Stimulated activated CD4-positive, alpha-beta T cell treated with anti-CD3 and anti-CD28 coated beads, TNF-alpha, amount 100 ng/mL, for 48 hours (primary cell): ENCODE results near the gene TYW3.

ENCODE experiments used
- DNase-seq, 3 donors: peaks; one replicate each; pipeline ENCODE4 v3.0.0-alpha.2; 2020; ENCODE audit warnings: low read depth in 3 of 3

Gene TYW3

GRCh38 chr1:74790453-74790852, 57.5 kb downstream of the TYW3 start:
- no peak for DNase-seq

- DNase-seq = no peak
Observed at GRCh38 chr1:74791491-74791890, 58.5 kb downstream of the TYW3 start.

GRCh38 chr1:74799119-74799657, 66.2 kb downstream of the TYW3 start:
- DNase-seq = no peak

- no peak for DNase-seq
Observed at GRCh38 chr1:74811436-74812179, 78.7 kb downstream of the TYW3 start.

- DNase-seq = no peak
Observed at GRCh38 chr1:74812180-74812541, 79.2 kb downstream of the TYW3 start.
